NT2/D1 (cell line): ENCODE results near the gene ROBO3.

Experiments
- DNase-seq: peaks from one replicate; pipeline ENCODE4 v3.0.0-alpha.2; 2011; ENCODE audit warnings: low read depth, low spot score
- H3K27me3 ChIP-seq: 2 replicates; pipeline ENCODE4 v1.6.0; 2011; ENCODE audit warnings: mild to moderate bottlenecking; ENCODE audit not compliant: insufficient read length, insufficient read depth
- H3K36me3 ChIP-seq: 2 replicates; pipeline ENCODE4 v1.6.1; 2011; ENCODE audit warnings: mild to moderate bottlenecking, low read length, mixed read lengths; ENCODE audit not compliant: insufficient read depth, insufficient read length
- H3K4me1 ChIP-seq: 2 replicates; pipeline ENCODE4 v1.5.1; 2011; ENCODE audit not compliant: insufficient read depth, insufficient read length
- H3K4me3 ChIP-seq: 2 replicates; pipeline ENCODE4 v1.5.1; 2011; ENCODE audit warnings: low read depth; ENCODE audit not compliant: insufficient read length
- H3K9ac ChIP-seq: 2 replicates; pipeline ENCODE4 v1.6.0; 2011; ENCODE audit warnings: low read depth; ENCODE audit not compliant: insufficient read length
- H3K9me3 ChIP-seq: 2 replicates; pipeline ENCODE4 v1.5.1; 2011; ENCODE audit warnings: mild to moderate bottlenecking, low read length; ENCODE audit not compliant: insufficient read depth
- SUZ12 ChIP-seq: IDR thresholded peaks from 2 replicates; pipeline ENCODE4 v1.6.1; 2011; ENCODE audit not compliant: insufficient read length, insufficient read depth; ENCODE audit errors: extremely low read depth
- YY1 ChIP-seq: IDR thresholded peaks from 2 replicates; pipeline ENCODE4 v1.6.1; 2011; ENCODE audit not compliant: insufficient read length, insufficient read depth
- ZNF274 ChIP-seq: IDR thresholded peaks from 2 replicates; pipeline ENCODE4 v1.6.1; 2011; ENCODE audit warnings: mild to moderate bottlenecking, low read depth, low read length

The ROBO3 gene

DNA sequence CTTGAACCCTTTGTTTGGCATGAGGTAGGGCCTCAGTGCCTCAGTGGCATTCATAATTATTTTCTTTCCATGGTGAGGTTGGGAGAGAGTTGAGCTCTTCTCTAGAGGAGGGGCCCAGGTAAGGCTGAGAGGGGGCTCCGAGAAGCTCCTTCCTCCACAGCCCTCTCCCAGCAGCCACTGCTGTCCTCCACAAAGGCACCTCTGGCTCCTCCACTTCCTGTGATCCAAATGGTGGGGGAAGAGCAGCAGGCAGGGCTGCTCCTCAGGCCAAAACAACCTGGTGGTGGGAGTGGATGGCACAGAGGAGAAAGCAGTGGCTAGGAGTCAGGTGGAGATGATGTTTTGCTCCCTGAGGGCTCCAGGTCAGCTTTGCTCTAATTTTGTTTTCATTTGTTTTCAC is 19.1 kb downstream of the ROBO3 start:
- H3K4me3 ChIP-seq = no peak overlapping the region
- no peak overlapping the region for H3K9ac ChIP-seq
- H3K36me3 ChIP-seq = no peaks in the 10 kb centered on the region
- no peak for TF ChIP-seq SUZ12
- no peak for TF ChIP-seq YY1
- TF ChIP-seq ZNF274 = no peak
- no peaks in the 10 kb centered on the region for H3K4me1 ChIP-seq
- H3K27me3 ChIP-seq = peaks cover 3% of the 10 kb centered on the region
- no peaks in the 10 kb centered on the region for H3K9me3 ChIP-seq
- DNase-seq = no peak

DNA sequence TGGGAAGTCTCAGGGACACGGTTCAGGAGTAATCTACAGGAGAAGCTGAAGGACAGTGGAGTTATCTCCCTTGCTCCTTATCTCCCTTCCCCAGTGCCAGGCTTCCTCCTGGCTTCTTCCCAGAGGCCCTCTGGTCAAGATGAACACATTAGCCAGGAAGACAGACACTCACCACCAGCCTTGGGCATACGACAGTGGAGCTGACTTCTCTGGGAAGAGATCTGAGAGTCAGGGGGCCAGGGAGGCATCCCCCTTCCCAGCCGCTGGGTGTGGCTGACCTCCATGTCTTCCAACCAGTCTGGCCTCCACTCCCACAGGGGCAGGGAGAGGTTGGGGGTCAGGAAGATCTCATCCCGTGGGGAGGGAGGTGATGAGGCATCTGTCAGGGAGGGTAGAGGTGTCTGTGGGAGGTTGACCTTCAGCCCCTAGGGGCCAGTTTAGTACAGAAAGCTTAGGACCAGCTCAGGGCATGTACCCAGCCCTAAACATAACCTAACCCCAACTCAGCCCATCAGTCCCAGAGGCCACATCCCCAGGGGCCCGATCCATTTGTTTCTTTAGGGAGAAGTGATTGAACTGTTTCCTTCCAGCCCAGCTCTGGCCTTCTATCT is 19.7 kb downstream of the ROBO3 start:
- H3K4me1 ChIP-seq = no peaks in the 10 kb centered on the region
- no peak for DNase-seq
- H3K4me3 ChIP-seq = no peak overlapping the region
- H3K9me3 ChIP-seq = no peaks in the 10 kb centered on the region
- H3K36me3 ChIP-seq = no peaks in the 10 kb centered on the region
- no peak for TF ChIP-seq YY1
- H3K27me3 ChIP-seq = peaks cover 3% of the 10 kb centered on the region
- no peak overlapping the region for H3K9ac ChIP-seq

DNA sequence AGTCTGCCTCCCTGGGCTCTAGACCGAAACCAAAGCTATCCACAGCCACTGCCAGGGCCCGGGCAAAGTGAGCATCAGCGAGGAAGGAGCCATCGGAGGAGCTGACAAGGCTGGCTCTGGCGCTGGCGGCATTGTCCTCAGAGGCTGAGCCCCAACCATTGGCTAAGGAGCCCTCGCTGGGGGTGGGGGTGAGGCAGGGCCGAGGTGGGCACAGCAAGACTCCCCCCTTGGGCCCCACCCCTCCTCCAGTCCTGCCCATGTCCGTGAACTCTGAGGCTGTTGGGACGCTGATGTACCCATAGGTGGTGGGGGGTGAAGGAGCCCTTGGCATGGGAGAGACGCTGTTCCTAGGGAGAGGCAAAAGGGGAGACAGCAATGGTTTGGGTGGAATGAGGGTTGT is 21.2 kb downstream of the ROBO3 start:
- peaks cover 3% of the 10 kb centered on the region for H3K27me3 ChIP-seq
- H3K4me1 ChIP-seq = peaks cover 3% of the 10 kb centered on the region
- no peak overlapping the region for H3K9ac ChIP-seq
- H3K9me3 ChIP-seq = no peaks in the 10 kb centered on the region
- no peaks in the 10 kb centered on the region for H3K36me3 ChIP-seq
- no peak for DNase-seq
- TF ChIP-seq ZNF274 (no peak), SUZ12 (no peak), YY1 (no peak)
- no peak overlapping the region for H3K4me3 ChIP-seq

DNA sequence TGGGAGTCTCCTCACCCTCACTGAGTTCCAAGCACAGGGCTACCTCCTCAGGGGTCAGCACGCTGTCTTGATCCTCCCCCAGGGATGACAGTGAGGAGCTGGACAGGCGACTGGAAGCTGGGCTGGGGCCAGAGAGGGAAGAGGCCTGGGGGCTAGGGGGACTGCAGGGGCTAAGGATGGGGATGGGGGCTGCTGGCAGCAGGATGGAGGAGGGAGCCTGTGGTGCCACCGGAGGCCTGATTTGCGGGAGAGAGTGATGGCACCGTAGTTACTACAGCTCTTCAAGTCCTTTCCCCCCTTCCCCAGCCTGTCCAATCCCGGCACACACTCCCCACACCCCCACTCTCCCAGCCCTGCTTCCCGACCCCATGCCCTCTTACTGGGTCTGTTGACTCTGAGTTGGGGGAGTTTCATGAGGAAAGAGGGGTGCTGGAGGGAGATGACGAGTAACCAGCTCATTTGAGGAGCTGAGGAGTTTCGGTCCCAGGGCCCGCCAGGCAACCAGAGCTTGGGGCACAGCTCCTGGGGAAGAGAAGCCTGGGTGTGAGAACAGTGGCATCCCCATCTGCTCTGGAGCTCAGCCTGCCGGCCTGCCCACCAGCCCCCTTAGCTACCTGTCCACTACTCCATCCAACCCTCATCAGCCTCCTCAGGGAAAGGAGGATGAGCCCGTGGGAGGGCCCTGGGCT is 21.9 kb downstream of the ROBO3 start:
- TF ChIP-seq ZNF274 = no peak
- no peak for TF ChIP-seq SUZ12
- no peak for TF ChIP-seq YY1
- Histone ChIP-seq H3K9ac (no peak overlapping the region), H3K4me3 (no peak overlapping the region)

DNA sequence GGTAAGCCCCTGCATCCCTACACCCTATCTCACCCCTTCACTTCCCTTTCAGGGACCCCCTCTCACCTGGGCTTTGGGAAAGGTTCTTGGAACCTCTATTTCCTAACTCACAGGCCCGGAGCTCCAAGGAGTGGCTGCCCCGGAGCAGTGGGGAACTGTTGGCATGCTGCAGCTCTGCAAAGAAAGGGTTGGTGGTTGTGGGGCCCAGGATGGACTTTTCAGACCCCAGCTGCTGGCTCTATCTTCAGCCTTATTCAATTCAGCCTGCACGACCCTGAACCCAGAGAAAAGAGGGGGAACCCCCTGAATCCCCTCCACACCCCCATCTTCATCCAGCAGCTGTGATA is 22.4 kb downstream of the ROBO3 start:
- Histone ChIP-seq H3K9me3 (no peaks in the 10 kb centered on the region), H3K9ac (no peak overlapping the region), H3K27me3 (peaks cover 3% of the 10 kb centered on the region), H3K4me1 (peaks cover 3% of the 10 kb centered on the region), H3K4me3 (no peak overlapping the region), H3K36me3 (no peaks in the 10 kb centered on the region)
- no peak for DNase-seq
- no peak for TF ChIP-seq ZNF274
- no peak for TF ChIP-seq SUZ12
- no peak for TF ChIP-seq YY1

More for the DNA sequence above, 21.9 kb downstream of the ROBO3 start:
- peaks cover 3% of the 10 kb centered on the region for H3K27me3 ChIP-seq
- DNase-seq = no peak
- H3K4me1 ChIP-seq = peaks cover 3% of the 10 kb centered on the region
- no peaks in the 10 kb centered on the region for H3K9me3 ChIP-seq
- H3K36me3 ChIP-seq = no peaks in the 10 kb centered on the region

DNA sequence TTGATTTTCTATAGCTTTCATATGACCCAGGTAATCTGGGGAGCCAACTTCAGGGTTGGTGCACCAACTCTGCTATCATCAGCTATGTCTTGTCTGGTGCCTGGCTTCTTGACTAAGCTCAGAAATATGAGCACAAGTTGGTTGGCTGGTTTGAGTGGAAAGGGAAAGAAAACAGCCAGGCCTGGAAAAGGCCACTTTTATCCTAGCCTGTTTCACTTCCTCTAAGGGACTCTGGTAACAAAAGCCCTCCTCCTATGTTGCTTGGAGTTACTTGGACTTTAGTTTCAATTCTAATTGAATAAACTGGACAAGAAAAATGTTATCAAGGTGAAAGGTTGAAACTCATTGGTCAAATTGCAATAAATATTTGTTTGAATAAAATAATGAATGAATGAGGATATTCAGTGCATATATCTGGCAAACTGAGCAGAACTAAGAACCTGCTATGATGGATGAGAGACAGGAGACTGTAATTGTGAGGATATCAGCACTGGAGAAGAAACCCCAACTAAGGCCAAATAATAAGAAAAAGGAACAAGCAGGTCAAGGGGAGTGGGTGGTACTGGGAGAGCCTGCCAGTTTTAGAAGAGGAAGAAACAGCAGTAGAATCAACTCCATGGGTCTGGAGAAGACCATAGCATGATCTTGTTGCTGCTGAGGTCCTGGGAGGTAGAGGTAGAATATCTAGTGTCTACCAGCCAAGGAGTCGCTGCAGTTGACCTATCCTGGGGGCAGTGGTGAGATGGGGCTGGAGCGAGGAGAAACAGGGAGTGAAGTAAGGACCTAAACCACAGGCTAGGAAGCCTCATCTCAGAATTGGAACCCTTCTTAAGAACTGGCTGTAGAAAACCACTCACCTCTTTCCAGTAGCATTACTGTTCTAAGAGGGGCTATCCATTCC is 24.2 kb downstream of the ROBO3 start:
- no peak for DNase-seq
- H3K9ac ChIP-seq = no peak overlapping the region
- H3K36me3 ChIP-seq = no peaks in the 10 kb centered on the region
- H3K9me3 ChIP-seq = no peaks in the 10 kb centered on the region
- H3K4me1 ChIP-seq = peaks cover 3% of the 10 kb centered on the region
- H3K4me3 ChIP-seq = no peak overlapping the region
- no peak for TF ChIP-seq SUZ12
- peaks cover 3% of the 10 kb centered on the region for H3K27me3 ChIP-seq

DNA sequence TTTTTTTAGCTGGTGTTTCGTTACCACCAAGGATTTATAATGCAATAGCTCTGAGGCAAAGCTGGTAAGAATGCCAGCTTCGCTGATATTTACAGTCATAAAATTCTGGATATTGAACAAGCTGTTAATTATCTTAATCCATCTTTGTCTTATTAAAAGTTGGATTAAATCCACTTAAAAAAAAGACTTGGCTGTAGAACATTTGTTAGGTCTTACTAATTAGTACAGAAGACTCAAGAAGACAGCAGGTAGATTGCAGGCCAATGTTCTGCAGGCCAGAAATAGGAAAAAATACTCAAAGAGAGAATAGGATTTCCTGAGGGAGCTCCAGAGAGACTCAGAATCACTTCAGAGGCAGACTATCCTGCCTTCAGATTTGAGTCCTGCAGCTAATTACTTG is 24.9 kb downstream of the ROBO3 start:
- no peaks in the 10 kb centered on the region for H3K9me3 ChIP-seq
- H3K4me3 ChIP-seq = no peak overlapping the region
- peaks cover 3% of the 10 kb centered on the region for H3K27me3 ChIP-seq
- H3K4me1 ChIP-seq = peaks cover 3% of the 10 kb centered on the region
- H3K36me3 ChIP-seq = no peaks in the 10 kb centered on the region
- H3K9ac ChIP-seq = no peak overlapping the region
- no peak for DNase-seq
- TF ChIP-seq ZNF274 (no peak), YY1 (no peak), SUZ12 (no peak)
